Karpas-422 (cell line): ENCODE data around the gene EBPL. TPM values are rescaled to one million over a fixed set of nuclear protein-coding genes. Genes with fewer than 3 reads are reported as not detected.
"Not testable (repeated sequence)": the region's sequence is repeated elsewhere in the genome, so short reads cannot be mapped to it uniquely, and the experiment has no call there.

Experiments used
- DNase-seq: peaks from one replicate; pipeline ENCODE4 v3.0.0-alpha.2; 2015
- H2AFZ ChIP-seq: fragments of 200-600 bp; sonication (generic); 2 replicates; pipeline ENCODE4 v1.6.1; 2014; ENCODE audit warnings: antibody characterized with exemption, low read length, mixed read lengths
- H3K27ac ChIP-seq: fragments of 200-600 bp; sonication (generic); 2 replicates; pipeline ENCODE4 v1.5.1; 2014; ENCODE audit warnings: mild to moderate bottlenecking, low read length, moderate library complexity
- H3K27me3 ChIP-seq: fragments of 200-600 bp; sonication (generic); 2 replicates; pipeline ENCODE4 v1.6.1; 2014; ENCODE audit warnings: low read length, mixed read lengths
- H3K36me3 ChIP-seq: fragments of 200-600 bp; sonication (generic); 2 replicates; pipeline ENCODE4 v1.6.1; 2014; ENCODE audit warnings: low read length, mixed read lengths; ENCODE audit not compliant: insufficient read depth
- H3K4me1 ChIP-seq: fragments of 200-600 bp; sonication (generic); 2 replicates; pipeline ENCODE4 v1.6.1; 2014; ENCODE audit warnings: mild to moderate bottlenecking, low read length, mixed read lengths
- H3K4me2 ChIP-seq: fragments of 200-600 bp; sonication (generic); 2 replicates; pipeline ENCODE4 v1.6.1; 2014; ENCODE audit warnings: low read length, low read depth, mild to moderate bottlenecking; ENCODE audit not compliant: poor library complexity, severe bottlenecking
- H3K4me3 ChIP-seq: fragments of 200-600 bp; sonication (generic); 2 replicates; pipeline ENCODE4 v1.5.1; 2014; ENCODE audit warnings: mild to moderate bottlenecking, antibody characterized with exemption, low read length, mixed read lengths
- H3K79me2 ChIP-seq: fragments of 200-600 bp; sonication (generic); 2 replicates; pipeline ENCODE4 v1.6.1; 2014; ENCODE audit warnings: mild to moderate bottlenecking, low read length, mixed read lengths
- H3K9ac ChIP-seq: fragments of 200-600 bp; sonication (generic); 2 replicates; pipeline ENCODE4 v1.6.0; 2014; ENCODE audit warnings: low read length
- H3K9me2 ChIP-seq: fragments of 200-600 bp; sonication (generic), shearing (Covaris generic); replicated peaks from 2 replicates; pipeline ENCODE4 v1.6.0; 2014; ENCODE audit warnings: mild to moderate bottlenecking, low read length, moderate library complexity; ENCODE audit not compliant: insufficient read depth
- H3K9me3 ChIP-seq: fragments of 300-700, 200-600 bp; sonication (generic); 2 replicates; pipeline ENCODE4 v1.6.1; 2014; ENCODE audit warnings: low read length, mixed read lengths
- H4K20me1 ChIP-seq: fragments of 200-600 bp; sonication (generic); 2 replicates; pipeline ENCODE4 v1.6.1; 2014; ENCODE audit warnings: mild to moderate bottlenecking, antibody characterized with exemption, low read length, low read depth; ENCODE audit not compliant: insufficient read depth
- total RNA-seq: library from RNA; depleted of rRNA; stranded (reverse); fragments of >200 nt; shearing (Covaris generic); gene quantifications from 2 replicates; pipeline ENCODE4 v1.2.3, GENCODE V29; 2014; ENCODE audit warnings: low replicate concordance

Gene EBPL
- total RNA-seq, 1 experiment from 2014 or later, result 175 TPM

GRCh38 chr13:49711218-49711863, 20.1 kb upstream of the EBPL start:
- no peak overlapping the region for H2AFZ ChIP-seq
- H3K79me2 ChIP-seq, result peaks cover 32% of the 10 kb centered on the region
- H3K36me3 ChIP-seq, result peaks cover 52% of the 10 kb centered on the region
- H3K9me3 ChIP-seq, result 0 out of 2 replicates have a peak, but pooled peaks cover 2% of the 10 kb centered on the region
- H3K9ac ChIP-seq, result no peak overlapping the region
- H3K4me1 ChIP-seq, result no peaks in the 10 kb centered on the region
- H3K4me3 ChIP-seq, result no peak overlapping the region
- H3K27me3 ChIP-seq, result no peaks in the 10 kb centered on the region
- H3K27ac ChIP-seq, result no peak overlapping the region
- H4K20me1 ChIP-seq, result no peaks in the 10 kb centered on the region
- no peak overlapping the region for H3K4me2 ChIP-seq
- H3K9me2 ChIP-seq, result no peaks in the 10 kb centered on the region
- no peak for DNase-seq

- H3K27ac ChIP-seq, H3K27me3 ChIP-seq, H2AFZ ChIP-seq, H4K20me1 ChIP-seq, H3K4me3 ChIP-seq, H3K9me3 ChIP-seq, H3K9me2 ChIP-seq, H3K79me2 ChIP-seq, H3K9ac ChIP-seq, H3K4me1 ChIP-seq, H3K4me2 ChIP-seq, DNase-seq: not testable (repeated sequence)
- peaks cover 45% of the 10 kb centered on the region for H3K36me3 ChIP-seq
Observed at GRCh38 chr13:49704264-49704663, 13.0 kb upstream of the EBPL start.

GRCh38 chr13:49701491-49701890, 10.2 kb upstream of the EBPL start:
- Histone ChIP-seq H3K4me1 (no peaks in the 10 kb centered on the region), H3K27me3 (no peaks in the 10 kb centered on the region), H3K9me2 (no peaks in the 10 kb centered on the region), H3K27ac (no peak overlapping the region), H4K20me1 (no peaks in the 10 kb centered on the region), H3K9ac (no peak overlapping the region), H3K79me2 (no peaks in the 10 kb centered on the region), H3K36me3 (peaks cover 42% of the 10 kb centered on the region), H2AFZ (no peak overlapping the region), H3K9me3 (no peaks in the 10 kb centered on the region), H3K4me3 (no peak overlapping the region), H3K4me2 (no peak overlapping the region)
- no peak for DNase-seq

GRCh38 chr13:49697468-49697867, 6.2 kb upstream of the EBPL start:
- no peaks in the 10 kb centered on the region for H3K9me3 ChIP-seq
- no peak overlapping the region for H2AFZ ChIP-seq
- no peak overlapping the region for H3K9ac ChIP-seq
- no peak overlapping the region for H3K27ac ChIP-seq
- peaks cover 34% of the 10 kb centered on the region for H3K36me3 ChIP-seq
- no peaks in the 10 kb centered on the region for H4K20me1 ChIP-seq
- H3K4me2 ChIP-seq, result no peak overlapping the region
- DNase-seq, result no peak
- H3K27me3 ChIP-seq, result no peaks in the 10 kb centered on the region
- no peaks in the 10 kb centered on the region for H3K4me1 ChIP-seq
- H3K9me2 ChIP-seq, result no peaks in the 10 kb centered on the region
- no peaks in the 10 kb centered on the region for H3K79me2 ChIP-seq
- H3K4me3 ChIP-seq, result no peak overlapping the region

- Histone ChIP-seq H3K27ac (no peak overlapping the region), H3K9me2 (no peaks in the 10 kb centered on the region), H4K20me1 (no peaks in the 10 kb centered on the region), H3K9ac (no peak overlapping the region), H3K27me3 (no peaks in the 10 kb centered on the region), H3K36me3 (peaks cover 17% of the 10 kb centered on the region), H3K4me1 (peaks cover 15% of the 10 kb centered on the region), H3K4me2 (no peak overlapping the region), H3K79me2 (peaks cover 21% of the 10 kb centered on the region), H2AFZ (no peak overlapping the region), H3K4me3 (no peak overlapping the region), H3K9me3 (no peaks in the 10 kb centered on the region)
- no peak for DNase-seq
Observed at GRCh38 chr13:49694446-49694845, 3.2 kb upstream of the EBPL start.

- Histone ChIP-seq H3K27me3 (no peaks in the 10 kb centered on the region), H3K9ac (no peak overlapping the region), H3K9me3 (no peaks in the 10 kb centered on the region), H3K4me3 (no peak overlapping the region), H4K20me1 (no peaks in the 10 kb centered on the region; the same call in 1 of the 2 replicates), H3K4me1 (peaks cover 20% of the 10 kb centered on the region), H3K79me2 (peaks cover 27% of the 10 kb centered on the region), H3K9me2 (no peaks in the 10 kb centered on the region), H3K4me2 (no peak overlapping the region), H3K36me3 (peaks cover 21% of the 10 kb centered on the region), H3K27ac (peak overlapping the region; percentile 32; the same call in 1 of the 2 replicates), H2AFZ (no peak overlapping the region)
- DNase-seq, result no peak
Observed at GRCh38 chr13:49693877-49694276, 2.6 kb upstream of the EBPL start.

- Histone ChIP-seq H3K27ac (peak overlapping the region; percentile 32; the same call in 1 of the 2 replicates), H3K36me3 (peaks cover 17% of the 10 kb centered on the region), H2AFZ (no peak overlapping the region), H3K27me3 (no peaks in the 10 kb centered on the region), H3K9me2 (no peaks in the 10 kb centered on the region), H3K9ac (no peak overlapping the region), H3K4me1 (peaks cover 22% of the 10 kb centered on the region), H3K9me3 (no peaks in the 10 kb centered on the region), H4K20me1 (no peaks in the 10 kb centered on the region; the same call in 1 of the 2 replicates), H3K4me3 (no peak overlapping the region), H3K79me2 (peaks cover 33% of the 10 kb centered on the region), H3K4me2 (no peak overlapping the region)
- DNase-seq, result no peak
Observed at GRCh38 chr13:49693191-49693733, 2.0 kb upstream of the EBPL start.

- peak overlapping the region; percentile 65; the same call in 1 of the 2 replicates for H3K27ac ChIP-seq
- H3K79me2 ChIP-seq, result peaks cover 62% of the 10 kb centered on the region
Observed at GRCh38 chr13:49690133-49690994, 922 bp downstream of the EBPL start.

More at GRCh38 chr13:49690133-49690994, 922 bp downstream of the EBPL start:
- peaks cover 11% of the 10 kb centered on the region; the same call in 1 of the 2 replicates for H4K20me1 ChIP-seq
- peak overlapping the region; percentile 99 for H3K4me3 ChIP-seq
- peak overlapping the region; percentile 96 for H3K9ac ChIP-seq
- no peaks in the 10 kb centered on the region for H3K27me3 ChIP-seq
- H3K9me3 ChIP-seq, result no peaks in the 10 kb centered on the region
- peaks cover 24% of the 10 kb centered on the region for H3K36me3 ChIP-seq
- no peak for DNase-seq
- no peaks in the 10 kb centered on the region for H3K9me2 ChIP-seq
- H2AFZ ChIP-seq, result peak overlapping the region; percentile 92; the same call in 1 of the 2 replicates
- peaks cover 22% of the 10 kb centered on the region for H3K4me1 ChIP-seq
- H3K4me2 ChIP-seq, result peak overlapping the region; percentile 90
